Stimulated activated CD8-positive, alpha-beta memory T cell treated with anti-CD3 and anti-CD28 coated beads, Interleukin-12 subunit alpha, Interleukin-12 subunit beta, amount 100 ng/mL, for 4 hours (primary cell): ENCODE data around the gene IFNA7.
"Not testable (repeated sequence)": the region's sequence is repeated elsewhere in the genome, so short reads cannot be mapped to it uniquely, and the experiment has no call there.

Source experiments
- DNase-seq: peaks from one replicate; pipeline ENCODE4 v3.0.0-alpha.2; 2020; ENCODE audit warnings: low read depth

Gene IFNA7

DNA sequence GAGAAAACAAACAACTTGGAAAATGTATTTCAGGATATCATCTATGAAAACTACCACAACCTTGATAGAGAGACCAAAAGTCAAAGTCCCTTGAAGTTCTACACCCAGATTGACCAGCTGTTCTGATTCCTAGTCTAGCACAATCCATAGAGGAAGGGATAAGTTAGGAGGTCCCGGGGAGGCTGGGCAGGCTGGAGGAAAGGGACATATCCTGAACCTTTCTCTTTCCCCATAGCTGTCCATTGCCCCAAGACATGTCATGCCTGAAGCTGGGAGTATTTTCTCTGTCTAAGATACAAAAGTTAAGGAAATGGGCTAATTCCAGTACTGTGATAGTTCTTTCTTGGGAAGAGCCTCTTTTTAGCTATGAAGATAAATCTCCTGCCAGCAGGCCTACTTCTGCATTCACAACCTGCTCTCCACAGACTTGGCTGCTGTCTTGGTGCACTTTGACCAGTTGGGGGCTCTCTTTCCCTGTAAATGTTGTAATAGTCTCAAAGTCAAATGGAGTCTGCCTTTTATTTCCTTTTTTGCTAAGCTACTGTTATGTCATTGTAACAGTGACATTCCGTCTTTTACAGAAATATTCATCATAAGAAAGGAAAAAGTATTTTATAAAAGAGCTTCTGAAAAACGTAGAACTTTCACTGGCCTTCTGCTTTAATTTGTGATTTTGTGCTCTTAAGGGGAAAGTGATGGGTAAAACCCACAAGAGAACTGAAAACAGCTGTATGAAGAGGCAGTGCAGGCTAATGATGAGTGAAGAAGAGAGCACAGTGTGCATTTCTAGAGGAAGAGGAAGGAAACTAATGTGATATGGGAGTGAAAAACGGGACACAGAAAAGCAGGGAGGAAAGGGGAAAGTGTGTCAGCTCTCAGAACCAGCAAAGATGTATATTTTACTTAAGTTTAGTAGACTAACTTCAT lies 18.9 kb downstream of the IFNA7 start:
- DNase-seq = not testable (repeated sequence)

- DNase-seq = no peak
Observed at GRCh38 chr9:21174671-21175070, 27.3 kb downstream of the IFNA7 start.

GRCh38 chr9:21172156-21172555 lies 29.8 kb downstream of the IFNA7 start:
- no peak for DNase-seq

GRCh38 chr9:21171351-21171750 lies 30.7 kb downstream of the IFNA7 start:
- DNase-seq = no peak

- not testable (repeated sequence) for DNase-seq
Observed at GRCh38 chr9:21166560-21166959, 35.4 kb downstream of the IFNA7 start, which contains the start of gene IFNA21. Gene IFNA21, minus strand, starts transcription at chr9:21166660. Its CDS starts 48 bp downstream, at chr9:21166612.

DNA sequence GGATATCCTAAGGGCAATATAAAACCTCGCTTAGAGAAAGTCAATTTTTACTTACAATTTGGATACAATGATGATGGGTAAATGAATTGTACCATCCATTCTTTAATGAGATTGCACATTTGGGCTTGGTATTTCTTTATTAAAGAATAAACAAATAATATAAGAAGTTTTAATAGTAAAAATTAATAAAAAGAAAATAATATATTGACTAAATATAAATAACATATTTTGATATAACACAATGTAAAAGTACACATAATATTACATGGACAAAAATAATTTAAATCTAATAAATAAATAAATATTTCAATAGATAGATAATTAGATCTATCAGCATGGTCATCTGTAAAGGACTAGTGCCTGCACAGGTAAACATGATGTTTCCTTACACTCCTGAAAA lies 36.5 kb downstream of the IFNA7 start:
- no peak for DNase-seq

DNA sequence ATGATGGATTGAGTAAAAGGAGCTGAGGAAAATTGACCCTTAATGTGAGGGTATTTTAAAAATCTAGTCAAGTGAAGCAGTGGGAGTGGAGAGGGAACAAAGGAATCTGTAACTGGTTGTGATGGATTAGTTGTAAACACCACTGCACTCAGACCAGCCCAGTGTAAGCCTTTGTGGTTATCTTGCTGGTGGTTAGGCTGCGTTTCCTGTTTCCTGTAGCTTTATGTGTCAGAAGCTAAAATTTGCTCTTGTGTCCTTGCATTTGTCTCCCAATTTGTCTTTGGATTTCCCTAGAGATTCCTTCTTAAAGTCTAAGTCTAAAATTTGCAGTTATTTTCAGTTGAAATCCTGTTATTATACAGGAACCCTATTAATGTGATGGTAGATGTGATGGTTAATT lies 41.8 kb downstream of the IFNA7 start:
- no peak for DNase-seq

- DNase-seq = no peak
Observed at GRCh38 chr9:21155501-21155900, 46.5 kb downstream of the IFNA7 start.

DNA sequence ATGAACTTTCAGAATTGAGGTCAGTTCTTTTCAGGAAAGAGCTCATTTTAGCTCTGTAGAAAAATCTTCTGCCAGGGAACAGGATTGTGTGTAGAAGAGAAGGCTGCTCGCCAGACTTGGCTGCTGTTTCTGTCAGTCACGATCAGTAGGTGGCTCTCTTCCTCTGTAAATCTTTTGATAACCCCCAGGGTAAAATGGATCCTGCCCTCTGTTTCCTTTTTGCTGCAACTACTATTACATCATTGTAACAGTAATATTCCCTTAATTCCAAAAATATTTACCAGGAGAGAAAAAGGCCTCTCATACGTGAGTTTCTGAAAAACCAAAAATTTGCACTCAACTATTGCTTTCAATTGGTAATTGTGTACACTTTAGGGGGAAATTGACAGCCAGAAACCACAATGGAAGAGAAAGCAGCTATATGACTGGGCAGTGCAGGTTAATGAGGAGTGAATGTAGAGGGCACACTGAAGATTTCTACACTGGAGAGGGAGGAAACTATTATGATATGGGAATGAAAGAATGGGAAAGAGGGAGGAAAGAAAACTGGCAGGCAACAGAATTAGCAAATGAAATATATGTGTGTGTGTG lies 47.9 kb downstream of the IFNA7 start:
- no peak for DNase-seq

GRCh38 chr9:21153336-21154017 lies 48.5 kb downstream of the IFNA7 start:
- DNase-seq = no peak
